GM12892 (cell line): ENCODE results near the gene GALNTL6.

Source experiments
- POLR2A ChIP-seq: IDR thresholded peaks from 2 replicates; pipeline ENCODE4 v1.6.1; 2011; ENCODE audit warnings: low read depth, low read length, control low read depth
- POLR2AphosphoS5 ChIP-seq: IDR thresholded peaks from 2 replicates; pipeline ENCODE4 v1.6.1; 2011; ENCODE audit warnings: low read depth, low read length, control low read depth

GRCh38 chr4:172997856-172998255 lies 1184.7 kb downstream of the GALNTL6 start:
- TF ChIP-seq POLR2AphosphoS5 = no peak
- TF ChIP-seq POLR2A = no peak
